ENCODE measurements around the gene TXNDC8.
"Not testable (repeated sequence)": the region's sequence is repeated elsewhere in the genome, so short reads cannot be mapped to it uniquely, and the experiment has no call there.

Gene TXNDC8

GRCh38 chr9:110337727-110338126, at the start of gene TXNDC8:
Gene TXNDC8, minus strand, starts transcription at chr9:110337863.
- DNase-seq, result no peak

- no peak for DNase-seq
Measured at GRCh38 chr9:110383491-110383890, 45.8 kb upstream of the TXNDC8 start.

- DNase-seq, result no peak
Measured at GRCh38 chr9:110382731-110383130, 45.1 kb upstream of the TXNDC8 start.

- DNase-seq, result no peak
Measured at GRCh38 chr9:110371411-110372007, 33.8 kb upstream of the TXNDC8 start.

- DNase-seq, result no peak
Measured at GRCh38 chr9:110370315-110370714, 32.7 kb upstream of the TXNDC8 start.

- no peak for DNase-seq
Measured at GRCh38 chr9:110364451-110364850, 26.8 kb upstream of the TXNDC8 start.

GRCh38 chr9:110358992-110359391, 21.3 kb upstream of the TXNDC8 start:
- not testable (repeated sequence) for DNase-seq

GRCh38 chr9:110357505-110357904, 19.8 kb upstream of the TXNDC8 start:
- DNase-seq, result no peak

GRCh38 chr9:110356639-110357395, 19.2 kb upstream of the TXNDC8 start:
- no peak for DNase-seq

GRCh38 chr9:110355911-110356310, 18.2 kb upstream of the TXNDC8 start:
- DNase-seq, result no peak

- no peak for DNase-seq
Measured at GRCh38 chr9:110351009-110351467, 13.4 kb upstream of the TXNDC8 start.

- DNase-seq, result no peak
Measured at GRCh38 chr9:110346325-110346724, 8.7 kb upstream of the TXNDC8 start.

- no peak for DNase-seq
Measured at GRCh38 chr9:110344821-110345220, 7.2 kb upstream of the TXNDC8 start.

- no peak for DNase-seq
Measured at GRCh38 chr9:110343551-110343950, 5.9 kb upstream of the TXNDC8 start.

- DNase-seq, result no peak
Measured at GRCh38 chr9:110340306-110340705, 2.6 kb upstream of the TXNDC8 start.

- no peak for DNase-seq
Measured at GRCh38 chr9:110338143-110338542, 480 bp upstream of the TXNDC8 start.

GRCh38 chr9:110336363-110336762, 1.3 kb downstream of the TXNDC8 start:
- DNase-seq, result no peak

- DNase-seq, result no peak
Measured at GRCh38 chr9:110334871-110335270, 2.8 kb downstream of the TXNDC8 start.

GRCh38 chr9:110334183-110334582, 3.5 kb downstream of the TXNDC8 start:
- no peak for DNase-seq

- DNase-seq, result no peak
Measured at GRCh38 chr9:110332766-110333165, 4.9 kb downstream of the TXNDC8 start.

GRCh38 chr9:110330484-110331105, 7.1 kb downstream of the TXNDC8 start:
- no peak for DNase-seq

- DNase-seq, result peak in 1 of 2 donors; percentile 3
Measured at GRCh38 chr9:110329639-110330230, 7.9 kb downstream of the TXNDC8 start.

GRCh38 chr9:110328763-110329162, 8.9 kb downstream of the TXNDC8 start:
- DNase-seq, result no peak

GRCh38 chr9:110327716-110328115, 9.9 kb downstream of the TXNDC8 start:
- no peak for DNase-seq

All from CD4-positive, alpha-beta T cell treated with Interleukin-1 beta for 1 hour (primary cell).